SK-N-SH (cell line): ENCODE results near the gene SCYL2. TPM values are rescaled to one million over a fixed set of nuclear protein-coding genes. Genes with fewer than 3 reads are reported as not detected.

Source experiments
- CTCF ChIA-PET: fragments of 300-600, 350-600 bp; formaldehyde crosslinking; extraction: SDS; loops from one replicate; lab custom pipeline; 2021; lab: Yijun Ruan, JAX
- POLR2A ChIA-PET: fragments of 350-600 bp; sonication (Branson Sonifier 250); formaldehyde crosslinking; extraction: SDS; loops from one replicate; lab custom pipeline; 2020; ENCODE audit warnings: antibody characterized with exemption, inconsistent platforms; lab: Yijun Ruan, JAX
- DNase-seq: peaks from one replicate; pipeline ENCODE4 v3.0.0; 2012
- H2AFZ ChIP-seq: fragments of 200-600 bp; sonication (generic); 2 replicates; pipeline ENCODE4 v1.8.1; 2016; ENCODE audit warnings: antibody characterized with exemption, mild to moderate bottlenecking, low read depth
- H3F3A ChIP-seq: fragments of 200-600 bp; sonication (generic); replicated peaks from 2 replicates; pipeline ENCODE3; 2016; ENCODE audit warnings: antibody characterized with exemption, mild to moderate bottlenecking; ENCODE audit not compliant: insufficient read depth
- H3K27ac ChIP-seq, 2 experiments: fragments of 200-500 bp in 1 of 2; fragments of 200-600 bp in 1 of 2; sonication (Bioruptor generic) in 1 of 2; sonication (generic), shearing (Covaris generic) in 1 of 2; 2 replicates each; pipeline versions ENCODE4 v1.5.1 to v1.6.1; 2014 to 2016; ENCODE audit warnings: low read depth in 2 of 2, inconsistent platforms in 1 of 2, low read length in 1 of 2, mild to moderate bottlenecking in 1 of 2, mixed read lengths in 1 of 2
- H3K27me3 ChIP-seq: fragments of 200-600 bp; sonication (generic), shearing (Covaris generic); 2 replicates; pipeline ENCODE4 v1.6.1; 2016; ENCODE audit warnings: mixed run types; ENCODE audit not compliant: insufficient read depth
- H3K36me3 ChIP-seq, 2 experiments: fragments of 200-500 bp in 1 of 2; fragments of 200-600 bp in 1 of 2; sonication (Bioruptor generic) in 1 of 2; sonication (generic) in 1 of 2; replicated peaks in 1 of 2; 2 replicates each; pipeline versions ENCODE3 to v1.5.1; 2014 to 2016; ENCODE audit warnings: low read length in 1 of 2, mild to moderate bottlenecking in 1 of 2; ENCODE audit not compliant: insufficient read depth in 2 of 2, control insufficient read depth in 1 of 2
- H3K4me1 ChIP-seq, 2 experiments: fragments of 200-500 bp in 1 of 2; fragments of 200-600 bp in 1 of 2; sonication (Bioruptor generic) in 1 of 2; sonication (generic), shearing (Covaris generic) in 1 of 2; 2 replicates each; pipeline versions ENCODE4 v1.5.1 to v1.6.1; 2014 to 2016; ENCODE audit warnings: low read depth in 1 of 2, low read length in 1 of 2, mixed run types in 1 of 2; ENCODE audit not compliant: insufficient read depth in 2 of 2, control insufficient read depth in 1 of 2
- H3K4me2 ChIP-seq: fragments of 200-600 bp; sonication (generic), shearing (Covaris generic); 2 replicates; pipeline ENCODE4 v1.6.1; 2017; ENCODE audit warnings: mixed run types
- H3K4me3 ChIP-seq, 2 experiments: fragments of 200-500 bp in 1 of 2; fragments of 200-600 bp in 1 of 2; sonication (Bioruptor generic) in 1 of 2; sonication (generic), shearing (Covaris generic) in 1 of 2; 2 replicates each; pipeline versions ENCODE4 v1.5.1 to v1.8.1; 2014 to 2016; ENCODE audit warnings: low read depth in 2 of 2, inconsistent platforms in 1 of 2, low read length in 1 of 2, mild to moderate bottlenecking in 1 of 2, mixed read lengths in 1 of 2, moderate library complexity in 1 of 2
- H3K79me2 ChIP-seq: fragments of 200-600 bp; sonication (generic); 2 replicates; pipeline ENCODE4 v1.8.1; 2017; ENCODE audit warnings: mild to moderate bottlenecking; ENCODE audit not compliant: insufficient read depth
- H3K9ac ChIP-seq: fragments of 200-600 bp; sonication (generic); 2 replicates; pipeline ENCODE4 v1.6.1; 2017; ENCODE audit warnings: mixed run types
- H3K9me2 ChIP-seq: fragments of 200-600 bp; sonication (generic); 2 replicates; pipeline ENCODE4 v1.6.1; 2017; ENCODE audit warnings: mixed run types
- H3K9me3 ChIP-seq: fragments of 200-600 bp; sonication (generic); 2 replicates; pipeline ENCODE4 v1.6.1; 2017; ENCODE audit warnings: mixed run types, mild to moderate bottlenecking, moderate library complexity
- H4K20me1 ChIP-seq: fragments of 200-600 bp; sonication (generic); 2 replicates; pipeline ENCODE4 v1.6.1; 2017; ENCODE audit warnings: mild to moderate bottlenecking, mixed run types; ENCODE audit not compliant: insufficient read depth
- CHD2 ChIP-seq: fragments of 150-350 bp; IDR thresholded peaks from 2 replicates; pipeline ENCODE4 v1.6.1; 2018; ENCODE audit warnings: low read length; ENCODE audit not compliant: partially characterized antibody
- ELF1 ChIP-seq: IDR thresholded peaks from 2 replicates; pipeline ENCODE4 v1.4.0; 2012
- EP300 ChIP-seq, 2 experiments: IDR thresholded peaks; 2 replicates each; pipeline versions ENCODE4 v1.4.0 to v1.6.1; 2012; ENCODE audit warnings: borderline replicate concordance in 1 of 2, low read depth in 1 of 2, low read length in 1 of 2
- FOXJ3 ChIP-seq: sonication (generic); formaldehyde crosslinking; IDR thresholded peaks from 2 replicates; pipeline ENCODE4 v1.5.1; 2020; ENCODE audit warnings: mild to moderate bottlenecking, missing genetic modification reagents
- GABPA ChIP-seq: IDR thresholded peaks from 2 replicates; pipeline ENCODE4 v1.4.0; 2012; ENCODE audit warnings: low read depth, mild to moderate bottlenecking
- GATA2 ChIP-seq: sonication (generic); formaldehyde crosslinking; IDR thresholded peaks from 2 replicates; pipeline ENCODE4 v1.5.0; 2020; ENCODE audit warnings: mild to moderate bottlenecking, missing genetic modification reagents
- MEF2A ChIP-seq: IDR thresholded peaks from 2 replicates; pipeline ENCODE4 v1.4.0; 2012; ENCODE audit warnings: low read depth, borderline replicate concordance
- NFIC ChIP-seq: IDR thresholded peaks from 2 replicates; pipeline ENCODE4 v1.4.0; 2012; ENCODE audit warnings: borderline replicate concordance
- RAD21 ChIP-seq: IDR thresholded peaks from 2 replicates; pipeline ENCODE4 v1.6.1; 2012; ENCODE audit warnings: mild to moderate bottlenecking, low read length
- SIN3A ChIP-seq: IDR thresholded peaks from 2 replicates; pipeline ENCODE4 v1.6.1; 2012; ENCODE audit warnings: low read depth, mild to moderate bottlenecking, low read length, moderate library complexity, borderline replicate concordance
- SMC3 ChIP-seq: IDR thresholded peaks from 2 replicates; pipeline ENCODE4 v1.6.1; 2012; ENCODE audit warnings: low read depth, low read length, improper control_type of control experiment
- TAF1 ChIP-seq: IDR thresholded peaks from 2 replicates; pipeline ENCODE4 v1.6.1; 2012; ENCODE audit warnings: low read depth, mild to moderate bottlenecking, low read length, moderate library complexity, borderline replicate concordance
- TCF12 ChIP-seq: IDR thresholded peaks from 2 replicates; pipeline ENCODE4 v1.4.0; 2012
- WGBS: methylation state at CpG from one replicate; pipeline ENCODE4 v1.1.6; 2017; ENCODE audit warnings: low lambda C conversion rate; 5-methylcytosine and 5-hydroxymethylcytosine counted together
- polyA plus RNA-seq, 3 experiments: library from polyadenylated mRNA; depleted of rRNA; stranded (reverse); fragments of >200 nt; gene quantifications; 2 replicates each; pipeline ENCODE4 v1.2.3, GENCODE V29; 2012
- TF ChIP-seq, protein P1 (sequence below): IDR thresholded peaks from 2 replicates; pipeline ENCODE4 v1.4.0; 2012; ENCODE audit warnings: low read depth, borderline replicate concordance
- TF ChIP-seq, protein P2 (sequence below): fragments of 200-600 bp; sonication (generic); IDR thresholded peaks from 2 replicates; pipeline ENCODE4 v1.6.1; 2017; ENCODE audit warnings: antibody characterized with exemption, mild to moderate bottlenecking, moderate library complexity
- TF ChIP-seq, protein P3 (sequence below): IDR thresholded peaks from 2 replicates; pipeline ENCODE4 v1.4.0; 2012; ENCODE audit warnings: low read depth
- TF ChIP-seq, protein P4 (sequence below): fragments of 150-350 bp; IDR thresholded peaks from 2 replicates; pipeline ENCODE4 v1.6.1; 2017; ENCODE audit warnings: antibody characterized with exemption, low read length, low read depth, borderline replicate concordance

SCYL2 gene
- polyA plus RNA-seq, 1 of the 3 experiments (the other 2 are of a cell fraction): 7.5 TPM

DNA sequence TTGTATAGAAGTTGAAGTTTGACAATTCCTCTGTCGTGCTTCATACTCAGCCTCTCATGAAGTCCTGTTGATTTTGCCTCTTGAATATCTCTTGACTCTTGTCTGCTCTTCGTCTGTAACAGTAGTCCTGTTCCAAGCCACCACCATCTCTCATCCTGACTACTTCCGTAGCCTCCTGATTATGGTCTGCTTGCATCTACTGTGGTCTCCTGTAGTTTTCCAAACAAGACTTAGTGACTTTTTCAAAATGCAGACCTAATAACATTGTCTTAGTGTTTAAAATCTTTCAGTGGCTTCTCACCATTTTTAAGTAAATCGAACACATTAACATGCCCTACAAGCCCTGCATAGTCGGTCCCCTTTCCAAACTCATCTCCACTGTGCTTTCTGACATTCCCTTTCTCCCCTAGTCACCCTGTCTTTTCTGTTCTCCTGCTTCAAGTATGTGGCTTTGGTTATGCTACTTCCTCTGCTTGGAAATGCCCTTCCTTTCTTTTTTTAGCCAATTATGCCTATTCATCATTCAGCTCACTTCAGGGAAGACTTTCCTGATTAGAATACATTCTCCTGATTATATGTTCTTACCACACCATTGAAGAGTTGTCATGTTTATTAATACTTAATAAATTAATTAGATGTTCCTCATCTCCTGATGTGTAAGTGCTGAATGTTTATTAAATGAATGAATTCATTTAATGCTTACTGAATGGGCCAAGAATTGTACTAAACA lies 2.0 kb downstream of the SCYL2 start:
- DNase-seq: no peak
- peak overlapping the region; percentile 11 to 93; a peak in 1 of 4 replicates for H3K27ac ChIP-seq
- WGBS: 49% methylated on average over 5 of the region's 5 CpGs
- H3K9me2 ChIP-seq: no peaks in the 10 kb centered on the region
- H3K9me3 ChIP-seq: no peaks in the 10 kb centered on the region
- H3K4me2 ChIP-seq: peak overlapping the region; percentile 84
- H3K36me3 ChIP-seq: peaks cover 2 to 3% of the 10 kb centered on the region in 2 experiments
- H3K27me3 ChIP-seq: no peaks in the 10 kb centered on the region
- peaks cover 42% of the 10 kb centered on the region for H4K20me1 ChIP-seq
- TF ChIP-seq MEF2A (no peak), ELF1 (no peak), SIN3A (no peak), TAF1 (no peak), FOXJ3 (CRISPR knock-in tag) (no peak), GATA2 (no peak), SMC3 (no peak), TCF12 (no peak), NFIC (no peak), CHD2 (no peak), EP300 (IDR thresholded peaks at IDR 0.05; ENCODE audit: borderline replicate concordance in 1 of 2, low read depth in 1 of 2, low read length in 1 of 2) (no peak), GABPA (no peak), RAD21 (no peak)
- TF ChIP-seq, protein P1, sequence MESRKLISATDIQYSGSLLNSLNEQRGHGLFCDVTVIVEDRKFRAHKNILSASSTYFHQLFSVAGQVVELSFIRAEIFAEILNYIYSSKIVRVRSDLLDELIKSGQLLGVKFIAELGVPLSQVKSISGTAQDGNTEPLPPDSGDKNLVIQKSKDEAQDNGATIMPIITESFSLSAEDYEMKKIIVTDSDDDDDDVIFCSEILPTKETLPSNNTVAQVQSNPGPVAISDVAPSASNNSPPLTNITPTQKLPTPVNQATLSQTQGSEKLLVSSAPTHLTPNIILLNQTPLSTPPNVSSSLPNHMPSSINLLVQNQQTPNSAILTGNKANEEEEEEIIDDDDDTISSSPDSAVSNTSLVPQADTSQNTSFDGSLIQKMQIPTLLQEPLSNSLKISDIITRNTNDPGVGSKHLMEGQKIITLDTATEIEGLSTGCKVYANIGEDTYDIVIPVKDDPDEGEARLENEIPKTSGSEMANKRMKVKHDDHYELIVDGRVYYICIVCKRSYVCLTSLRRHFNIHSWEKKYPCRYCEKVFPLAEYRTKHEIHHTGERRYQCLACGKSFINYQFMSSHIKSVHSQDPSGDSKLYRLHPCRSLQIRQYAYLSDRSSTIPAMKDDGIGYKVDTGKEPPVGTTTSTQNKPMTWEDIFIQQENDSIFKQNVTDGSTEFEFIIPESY: no peak
- TF ChIP-seq, protein P2, sequence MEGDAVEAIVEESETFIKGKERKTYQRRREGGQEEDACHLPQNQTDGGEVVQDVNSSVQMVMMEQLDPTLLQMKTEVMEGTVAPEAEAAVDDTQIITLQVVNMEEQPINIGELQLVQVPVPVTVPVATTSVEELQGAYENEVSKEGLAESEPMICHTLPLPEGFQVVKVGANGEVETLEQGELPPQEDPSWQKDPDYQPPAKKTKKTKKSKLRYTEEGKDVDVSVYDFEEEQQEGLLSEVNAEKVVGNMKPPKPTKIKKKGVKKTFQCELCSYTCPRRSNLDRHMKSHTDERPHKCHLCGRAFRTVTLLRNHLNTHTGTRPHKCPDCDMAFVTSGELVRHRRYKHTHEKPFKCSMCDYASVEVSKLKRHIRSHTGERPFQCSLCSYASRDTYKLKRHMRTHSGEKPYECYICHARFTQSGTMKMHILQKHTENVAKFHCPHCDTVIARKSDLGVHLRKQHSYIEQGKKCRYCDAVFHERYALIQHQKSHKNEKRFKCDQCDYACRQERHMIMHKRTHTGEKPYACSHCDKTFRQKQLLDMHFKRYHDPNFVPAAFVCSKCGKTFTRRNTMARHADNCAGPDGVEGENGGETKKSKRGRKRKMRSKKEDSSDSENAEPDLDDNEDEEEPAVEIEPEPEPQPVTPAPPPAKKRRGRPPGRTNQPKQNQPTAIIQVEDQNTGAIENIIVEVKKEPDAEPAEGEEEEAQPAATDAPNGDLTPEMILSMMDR: no peak
- TF ChIP-seq, protein P3, sequence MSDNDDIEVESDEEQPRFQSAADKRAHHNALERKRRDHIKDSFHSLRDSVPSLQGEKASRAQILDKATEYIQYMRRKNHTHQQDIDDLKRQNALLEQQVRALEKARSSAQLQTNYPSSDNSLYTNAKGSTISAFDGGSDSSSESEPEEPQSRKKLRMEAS: no peak
- TF ChIP-seq, protein P4, sequence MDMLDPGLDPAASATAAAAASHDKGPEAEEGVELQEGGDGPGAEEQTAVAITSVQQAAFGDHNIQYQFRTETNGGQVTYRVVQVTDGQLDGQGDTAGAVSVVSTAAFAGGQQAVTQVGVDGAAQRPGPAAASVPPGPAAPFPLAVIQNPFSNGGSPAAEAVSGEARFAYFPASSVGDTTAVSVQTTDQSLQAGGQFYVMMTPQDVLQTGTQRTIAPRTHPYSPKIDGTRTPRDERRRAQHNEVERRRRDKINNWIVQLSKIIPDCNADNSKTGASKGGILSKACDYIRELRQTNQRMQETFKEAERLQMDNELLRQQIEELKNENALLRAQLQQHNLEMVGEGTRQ: no peak
- ChIA-PET POLR2A (no interaction called here), CTCF (interaction anchor here (1.4 kb wide), 1 partner anchor 79 kb away, joined by 3 read pairs; no protein-coding TSS in a partner anchor)
- H3K4me3 ChIP-seq: peak overlapping the region; percentile 79 to 88
- peak overlapping the region; percentile 91; the same call in 1 of the 2 replicates for H3K9ac ChIP-seq
- no peak overlapping the region for H2AFZ ChIP-seq
- H3F3A ChIP-seq: peaks cover 6% of the 10 kb centered on the region
- H3K79me2 ChIP-seq: peaks cover 66% of the 10 kb centered on the region
- H3K4me1 ChIP-seq: peaks cover 5 to 13% of the 10 kb centered on the region in 2 experiments; a peak in 3 of 4 replicates
